HK-2 (cell line): Measurements from ENCODE around the gene TK1.
A peak's percentile ranks its signal among the peaks of the same experiment; 100 is the strongest.
"Not testable (repeated sequence)": the region's sequence is repeated elsewhere in the genome, so short reads cannot be mapped to it uniquely, and the experiment has no call there.

ENCODE experiments used
- DNase-seq: peaks from one replicate; pipeline ENCODE4 v3.0.0-alpha.2; 2018; ENCODE audit not compliant: unreplicated experiment

Gene TK1

GRCh38 chr17:78148286-78149016 lies 38.4 kb downstream of the TK1 start:
- DNase-seq = no peak

- no peak for DNase-seq
Observed at GRCh38 chr17:78147315-78147998, 39.4 kb downstream of the TK1 start.

GRCh38 chr17:78146881-78147280 lies 40.0 kb downstream of the TK1 start:
- no peak for DNase-seq

GRCh38 chr17:78146471-78146869 lies 40.4 kb downstream of the TK1 start:
- DNase-seq = no peak

- DNase-seq = no peak
Observed at GRCh38 chr17:78144736-78145641, 41.9 kb downstream of the TK1 start.

GRCh38 chr17:78144147-78144719 lies 42.6 kb downstream of the TK1 start:
- DNase-seq = peak; percentile 54

- no peak for DNase-seq
Observed at GRCh38 chr17:78143214-78144146, 43.4 kb downstream of the TK1 start.

- DNase-seq = peak; percentile 85
Observed at GRCh38 chr17:78142119-78142861, 44.6 kb downstream of the TK1 start.

- no peak for DNase-seq
Observed at GRCh38 chr17:78141437-78142118, 45.3 kb downstream of the TK1 start.

GRCh38 chr17:78140169-78141051 lies 46.4 kb downstream of the TK1 start:
- peak; percentile 54 for DNase-seq

GRCh38 chr17:78139861-78140168 lies 47.0 kb downstream of the TK1 start:
- DNase-seq = not testable (repeated sequence)

- DNase-seq = no peak
Observed at GRCh38 chr17:78138204-78139060, 48.4 kb downstream of the TK1 start.

- no peak for DNase-seq
Observed at GRCh38 chr17:78137392-78138203, 49.3 kb downstream of the TK1 start.

GRCh38 chr17:78135858-78136500 lies 50.9 kb downstream of the TK1 start:
- DNase-seq = no peak

GRCh38 chr17:78134899-78135385 lies 51.9 kb downstream of the TK1 start:
- no peak for DNase-seq
